Thoracic aorta (tissue), 2 donors: ENCODE results near the gene NBDY. TPM values are rescaled to one million over a fixed set of nuclear protein-coding genes. Genes with fewer than 3 reads are reported as not detected.
A peak's percentile ranks its signal among the peaks of the same experiment; 100 is the strongest.

ENCODE experiments used
- ATAC-seq: fragments of 150-250 bp; one replicate; pipeline ENCODE4 v1.8.0; 2017; ENCODE audit warnings: low read depth; ENCODE audit not compliant: insufficient number of reproducible peaks, low FRiP score
- DNase-seq: peaks from one replicate; pipeline ENCODE4 v3.0.0-alpha.2; 2020; ENCODE audit warnings: low spot score
- H3K27ac ChIP-seq, 2 donors: fragments of 200-600 bp; sonication (generic); 1 replicate in 1 of 2; 2 replicates in 1 of 2; pipeline ENCODE4 v1.5.1; 2016; ENCODE audit warnings: mild to moderate bottlenecking in 2 of 2, moderate library complexity in 2 of 2
- H3K27me3 ChIP-seq: fragments of 200-600 bp; sonication (generic); replicated peaks from 2 replicates; pipeline ENCODE4 v1.6.0; 2016; ENCODE audit warnings: mild to moderate bottlenecking; ENCODE audit not compliant: insufficient read depth
- H3K36me3 ChIP-seq: fragments of 200-600 bp; sonication (generic); one replicate; pipeline ENCODE4 v1.5.1; 2016
- H3K4me1 ChIP-seq, 2 donors: fragments of 200-600 bp; sonication (generic); 1 replicate in 1 of 2; 2 replicates in 1 of 2; pipeline versions ENCODE4 v1.5.1 to v1.6.0; 2016; ENCODE audit warnings: low read depth in 2 of 2, mild to moderate bottlenecking in 1 of 2; ENCODE audit not compliant: control insufficient read depth in 1 of 2
- H3K4me3 ChIP-seq: fragments of 200-600 bp; sonication (generic); 2 replicates; pipeline ENCODE4 v1.5.1; 2016; ENCODE audit warnings: mild to moderate bottlenecking
- H3K9me3 ChIP-seq: fragments of 200-600 bp; sonication (generic); 2 replicates; pipeline ENCODE4 v1.5.1; 2016
- total RNA-seq, 2 donors: library from RNA; depleted of rRNA; stranded (reverse); fragments of >200 nt; gene quantifications; one replicate each; pipeline versions ENCODE4 v1.1.0 to v1.2.3, GENCODE V29; 2016
- TF ChIP-seq, protein P1 (sequence below): fragments of 200-600 bp; sonication (generic); IDR thresholded peaks from one replicate; pipeline ENCODE4 v1.5.1; 2019; ENCODE audit warnings: antibody characterized with exemption

NBDY gene
- total RNA-seq, 2 donors from 2014 or later, result 8.3 to 12.0 TPM

DNA sequence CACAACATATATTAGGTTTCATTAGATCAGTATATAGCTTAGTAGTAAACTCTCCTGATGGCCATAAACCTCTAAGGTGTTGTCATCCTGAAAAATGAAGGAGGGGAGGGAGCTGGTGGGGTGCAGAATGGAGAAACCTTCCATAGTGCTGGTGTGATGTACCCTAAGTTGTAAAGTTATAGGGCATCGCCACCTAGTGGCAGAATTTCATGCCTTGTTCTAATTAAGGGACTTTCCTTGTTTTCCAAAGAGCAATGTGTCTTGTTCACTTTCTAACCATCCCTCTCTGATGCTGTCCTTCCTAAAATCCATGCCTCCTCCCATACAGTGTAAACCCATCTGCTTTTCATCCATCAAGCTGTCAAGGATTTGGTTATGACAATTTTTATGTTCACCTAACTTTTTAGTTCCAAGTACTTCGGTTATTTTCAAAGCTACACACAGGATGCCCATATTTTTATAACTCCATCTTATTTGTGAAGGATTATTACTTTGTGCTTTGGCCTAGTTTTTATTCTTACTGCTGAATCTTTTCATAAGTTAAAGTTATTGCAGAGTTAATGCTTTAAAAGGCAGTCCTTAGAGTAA lies 4.5 kb downstream of the NBDY start:
- TF ChIP-seq, protein P1, sequence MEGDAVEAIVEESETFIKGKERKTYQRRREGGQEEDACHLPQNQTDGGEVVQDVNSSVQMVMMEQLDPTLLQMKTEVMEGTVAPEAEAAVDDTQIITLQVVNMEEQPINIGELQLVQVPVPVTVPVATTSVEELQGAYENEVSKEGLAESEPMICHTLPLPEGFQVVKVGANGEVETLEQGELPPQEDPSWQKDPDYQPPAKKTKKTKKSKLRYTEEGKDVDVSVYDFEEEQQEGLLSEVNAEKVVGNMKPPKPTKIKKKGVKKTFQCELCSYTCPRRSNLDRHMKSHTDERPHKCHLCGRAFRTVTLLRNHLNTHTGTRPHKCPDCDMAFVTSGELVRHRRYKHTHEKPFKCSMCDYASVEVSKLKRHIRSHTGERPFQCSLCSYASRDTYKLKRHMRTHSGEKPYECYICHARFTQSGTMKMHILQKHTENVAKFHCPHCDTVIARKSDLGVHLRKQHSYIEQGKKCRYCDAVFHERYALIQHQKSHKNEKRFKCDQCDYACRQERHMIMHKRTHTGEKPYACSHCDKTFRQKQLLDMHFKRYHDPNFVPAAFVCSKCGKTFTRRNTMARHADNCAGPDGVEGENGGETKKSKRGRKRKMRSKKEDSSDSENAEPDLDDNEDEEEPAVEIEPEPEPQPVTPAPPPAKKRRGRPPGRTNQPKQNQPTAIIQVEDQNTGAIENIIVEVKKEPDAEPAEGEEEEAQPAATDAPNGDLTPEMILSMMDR, result peak; percentile 48
- Histone ChIP-seq H3K27me3 (no peaks in the 10 kb centered on the region), H3K27ac (no peak overlapping the region), H3K4me3 (no peak overlapping the region), H3K4me1 (peaks cover 0 to 5% of the 10 kb centered on the region in 2 donors), H3K36me3 (no peaks in the 10 kb centered on the region), H3K9me3 (no peaks in the 10 kb centered on the region)
- no peak for ATAC-seq
- no peak for DNase-seq

DNA sequence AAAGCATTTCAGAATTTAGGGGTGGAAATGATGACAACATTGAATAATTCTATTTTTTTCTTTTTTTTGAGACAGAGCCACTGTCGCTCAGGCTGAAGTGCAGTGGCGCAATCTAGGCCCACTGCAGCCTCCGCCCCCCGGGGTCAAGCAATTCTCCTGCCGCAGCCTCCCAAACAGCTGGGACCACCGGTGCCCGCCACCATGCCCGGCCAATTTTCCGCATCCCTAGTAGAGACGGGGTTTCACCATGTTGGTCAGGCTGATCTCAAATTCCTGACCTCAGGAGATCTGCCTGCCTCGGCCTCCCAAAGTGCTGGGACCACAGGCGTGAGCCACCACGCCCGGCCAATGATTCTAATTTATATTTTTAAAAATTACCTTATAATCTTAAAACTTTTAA lies 7.2 kb downstream of the NBDY start:
- DNase-seq (no peak), ATAC-seq (no peak)
- TF ChIP-seq, protein P1, result no peak
- no peaks in the 10 kb centered on the region for H3K27me3 ChIP-seq
- no peak overlapping the region for H3K4me3 ChIP-seq
- H3K36me3 ChIP-seq, result no peaks in the 10 kb centered on the region
- H3K27ac ChIP-seq, result no peak overlapping the region
- no peaks in the 10 kb centered on the region for H3K9me3 ChIP-seq
- peaks cover 0 to 5% of the 10 kb centered on the region in 2 donors for H3K4me1 ChIP-seq

DNA sequence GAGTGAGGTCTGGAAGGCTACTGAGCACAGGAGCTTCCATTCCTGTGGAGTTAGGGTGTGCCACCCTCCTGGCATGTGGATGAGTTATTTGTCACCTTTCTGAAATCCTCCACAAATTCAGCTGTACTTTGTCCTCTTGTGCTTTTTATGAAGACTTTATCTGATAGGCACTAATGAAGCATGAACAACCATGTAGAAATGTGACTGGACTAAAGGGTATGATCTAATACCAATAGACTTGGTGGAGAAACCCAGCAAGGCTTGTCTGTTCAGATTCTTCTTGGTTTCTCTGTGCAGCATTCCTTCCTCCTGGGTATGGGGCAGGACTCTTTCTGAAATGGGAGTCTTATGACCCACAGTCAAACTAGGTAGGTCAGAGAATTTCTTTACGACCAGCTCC lies 9.6 kb downstream of the NBDY start:
- H3K9me3 ChIP-seq, result no peaks in the 10 kb centered on the region
- DNase-seq (no peak), ATAC-seq (no peak)
- H3K36me3 ChIP-seq, result no peaks in the 10 kb centered on the region
- TF ChIP-seq, protein P1, result no peak
- H3K27me3 ChIP-seq, result no peaks in the 10 kb centered on the region
- H3K4me1 ChIP-seq, result peaks cover 0 to 4% of the 10 kb centered on the region in 2 donors
- no peak overlapping the region for H3K4me3 ChIP-seq
- H3K27ac ChIP-seq, result no peak overlapping the region

DNA sequence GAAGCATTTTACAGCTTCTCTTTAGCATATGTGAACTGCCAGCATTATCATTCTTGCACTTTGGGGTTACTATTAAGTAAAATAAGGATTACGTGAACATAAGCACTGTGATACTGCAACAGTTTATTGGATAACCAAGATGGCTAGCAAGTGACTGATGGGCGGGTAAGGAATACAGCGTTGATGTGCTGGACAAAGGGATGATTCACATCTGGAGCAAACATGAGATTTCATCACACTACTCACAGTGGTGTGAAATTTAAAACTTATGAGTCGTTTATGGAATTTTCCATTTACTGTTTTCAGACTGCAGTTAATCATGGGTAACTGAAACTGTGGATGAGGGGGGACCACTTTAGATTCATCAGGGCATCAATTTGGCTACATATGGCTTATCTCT lies 16.0 kb downstream of the NBDY start:
- DNase-seq (no peak), ATAC-seq (no peak)
- H3K4me1 ChIP-seq, result no peaks in the 10 kb centered on the region
- H3K27me3 ChIP-seq, result no peaks in the 10 kb centered on the region
- H3K36me3 ChIP-seq, result no peaks in the 10 kb centered on the region
- H3K27ac ChIP-seq, result no peak overlapping the region
- H3K4me3 ChIP-seq, result no peak overlapping the region
- no peaks in the 10 kb centered on the region for H3K9me3 ChIP-seq
- TF ChIP-seq, protein P1, result no peak

DNA sequence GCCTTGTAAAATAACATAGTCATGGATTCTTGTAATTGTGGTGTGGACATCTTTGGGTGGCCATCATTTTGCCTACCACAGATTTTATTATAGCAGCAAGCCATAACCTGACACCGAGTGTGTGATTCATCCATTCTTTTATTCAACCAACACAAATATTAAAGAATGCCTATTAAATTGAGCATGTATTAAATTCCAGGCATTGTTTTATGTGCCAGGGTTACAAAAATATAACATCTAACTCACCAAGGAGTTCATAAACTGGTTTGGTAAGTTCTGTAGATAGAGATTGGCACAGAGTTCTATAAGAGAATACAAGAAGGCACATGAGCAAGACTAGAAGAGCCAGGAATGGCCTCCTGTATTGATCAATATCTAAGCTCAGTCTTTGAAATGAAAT lies 18.0 kb downstream of the NBDY start:
- peaks cover 0 to 11% of the 10 kb centered on the region in 2 donors for H3K4me1 ChIP-seq
- TF ChIP-seq, protein P1, result no peak
- no peak overlapping the region for H3K27ac ChIP-seq
- no peaks in the 10 kb centered on the region for H3K36me3 ChIP-seq
- no peak overlapping the region for H3K4me3 ChIP-seq
- DNase-seq (no peak), ATAC-seq (no peak)
- H3K9me3 ChIP-seq, result no peaks in the 10 kb centered on the region
- H3K27me3 ChIP-seq, result no peaks in the 10 kb centered on the region
